HG02571 (cell line): ENCODE data around the gene MCM8.

Source experiments
- ATAC-seq: cut with Tn5 transposase; IDR thresholded peaks from one replicate; pipeline ENCODE4 v1.9.1; 2021; ENCODE audit warnings: mild to moderate bottlenecking, moderate library complexity; ENCODE audit not compliant: unreplicated experiment

MCM8 gene

GRCh38 chr20:6040540-6040939, 90.1 kb downstream of the MCM8 start:
- no peak for ATAC-seq

- no peak for ATAC-seq
Observed at GRCh38 chr20:6040958-6041807, 90.7 kb downstream of the MCM8 start.

GRCh38 chr20:6041808-6042265, 91.4 kb downstream of the MCM8 start:
- ATAC-seq: no peak

DNA sequence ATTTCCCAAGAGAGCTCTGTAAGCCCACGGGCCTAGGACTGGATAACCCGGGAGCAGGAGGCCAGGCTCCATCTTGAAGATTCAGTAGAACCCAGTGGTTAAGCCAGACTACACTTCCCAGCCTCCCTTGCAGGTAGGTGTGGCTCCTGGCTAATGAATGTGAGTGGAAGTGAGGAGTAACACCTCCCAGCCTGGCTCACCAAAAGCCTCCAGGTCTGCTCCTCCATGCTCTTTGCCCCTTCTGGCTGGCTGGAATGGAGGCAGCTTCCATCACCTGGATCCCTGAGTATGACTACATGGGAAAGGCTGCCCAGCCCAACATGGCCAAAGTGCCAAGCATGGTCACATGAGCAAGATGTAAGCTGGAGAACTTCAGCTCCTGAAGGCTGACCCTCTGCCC, 93.7 kb downstream of the MCM8 start:
- no peak for ATAC-seq

DNA sequence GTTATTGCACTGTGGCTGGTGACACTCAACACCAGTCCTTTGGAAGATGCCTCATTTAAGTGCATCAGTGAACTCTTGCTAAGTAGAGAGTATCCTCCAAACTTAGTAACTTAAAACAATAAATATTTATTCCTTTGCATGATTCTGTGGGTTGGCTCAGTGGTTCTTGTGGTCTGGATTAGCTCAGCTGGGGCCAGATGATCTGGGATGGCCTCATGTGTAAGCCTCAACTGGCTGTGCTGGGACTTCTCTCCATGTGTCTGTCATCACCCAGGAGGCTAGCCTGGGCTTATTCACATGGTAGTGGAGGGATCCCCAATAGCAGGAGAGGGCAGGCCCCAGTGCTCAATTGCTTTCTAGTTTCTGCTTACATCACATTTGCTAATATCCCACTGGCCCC, 95.1 kb downstream of the MCM8 start:
- no peak for ATAC-seq

- no peak for ATAC-seq
Observed at GRCh38 chr20:6046432-6046831, 96.0 kb downstream of the MCM8 start.

DNA sequence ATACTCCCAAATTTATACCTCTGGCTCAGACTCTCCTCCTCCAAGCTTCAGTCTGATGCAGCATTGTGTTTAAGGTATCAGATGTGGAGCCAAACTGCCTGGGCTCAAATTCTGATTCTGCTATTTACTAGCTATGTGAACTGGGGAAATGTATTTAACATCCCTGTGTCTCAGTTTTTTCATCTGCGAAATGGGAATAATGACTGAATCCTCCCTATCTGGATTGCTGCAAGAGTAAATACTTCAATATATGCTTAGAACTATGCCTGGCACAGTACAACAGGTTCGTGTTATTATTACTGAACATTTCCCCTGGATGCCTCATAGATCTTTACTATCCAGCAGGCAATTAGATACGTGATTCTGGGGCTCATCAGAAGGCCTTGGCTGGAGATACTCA, 97.9 kb downstream of the MCM8 start:
- ATAC-seq: no peak
